ENCODE measurements around the gene COL16A1. TPM values are rescaled to one million over a fixed set of nuclear protein-coding genes. Genes with fewer than 3 reads are reported as not detected.

The COL16A1 gene
- total RNA-seq, 6 donors from 2014 or later = 15.2 to 103 (median 40.7) TPM

- DNase-seq (no peak), ATAC-seq (ENCODE audit: low FRiP score in 2 of 2) (no peak)
- no peak overlapping the region for H3K4me3 ChIP-seq
- no peak for TF ChIP-seq EP300 (IDR thresholded peaks at IDR 0.05)
- TF ChIP-seq CTCF (IDR thresholded peaks at IDR 0.05) = no peak
- no peak for TF ChIP-seq POLR2A (IDR thresholded peaks at IDR 0.05)
- TF ChIP-seq POLR2AphosphoS5 (IDR thresholded peaks at IDR 0.05) = no peak
- H3K36me3 ChIP-seq = no peaks in the 10 kb centered on the region
- no peaks in the 10 kb centered on the region for H3K9me3 ChIP-seq
- 74 to 82% methylated on average over 9 of the region's 9 CpGs for WGBS, 2 donors
- H3K27ac ChIP-seq = no peak overlapping the region
- H3K4me1 ChIP-seq = peaks cover 8 to 11% (median 9%) of the 10 kb centered on the region in 4 donors
- H3K27me3 ChIP-seq = no peaks in the 10 kb centered on the region
These were observed 55.0 kb downstream of the COL16A1 start for GRCh38 chr1:31648641-31649357.

- DNase-seq (no peak), ATAC-seq (ENCODE audit: low FRiP score in 2 of 2) (no peak)
- peaks cover 14 to 17% (median 15%) of the 10 kb centered on the region in 4 donors for H3K4me1 ChIP-seq
- H3K27ac ChIP-seq = no peak overlapping the region
- TF ChIP-seq EP300 (IDR thresholded peaks at IDR 0.05) (no peak), POLR2AphosphoS5 (IDR thresholded peaks at IDR 0.05) (no peak), POLR2A (IDR thresholded peaks at IDR 0.05) (no peak)
- WGBS, 2 donors = 65 to 74% methylated on average over 2 of the region's 2 CpGs
- H3K9me3 ChIP-seq = no peaks in the 10 kb centered on the region
- H3K36me3 ChIP-seq = no peaks in the 10 kb centered on the region
- H3K4me3 ChIP-seq = no peak overlapping the region
- H3K27me3 ChIP-seq = no peaks in the 10 kb centered on the region
These were observed 55.6 kb downstream of the COL16A1 start for GRCh38 chr1:31648190-31648589.

GRCh38 chr1:31647106-31647505, 56.7 kb downstream of the COL16A1 start:
- Histone ChIP-seq H3K27ac (no peak overlapping the region), H3K36me3 (no peaks in the 10 kb centered on the region), H3K9me3 (no peaks in the 10 kb centered on the region), H3K27me3 (no peaks in the 10 kb centered on the region), H3K4me1 (peaks cover 18 to 28% (median 21%) of the 10 kb centered on the region in 4 donors), H3K4me3 (no peak overlapping the region)
- 73 to 95% methylated on average over 2 of the region's 2 CpGs for WGBS, 2 donors
- ATAC-seq (ENCODE audit: low FRiP score in 2 of 2) = no peak
- no peak for DNase-seq
- no peak for TF ChIP-seq EP300 (IDR thresholded peaks at IDR 0.05)
- TF ChIP-seq CTCF (IDR thresholded peaks at IDR 0.05) = no peak
- no peak for TF ChIP-seq POLR2A (IDR thresholded peaks at IDR 0.05)
- no peak for TF ChIP-seq POLR2AphosphoS5 (IDR thresholded peaks at IDR 0.05)

GRCh38 chr1:31646259-31646960, 57.4 kb downstream of the COL16A1 start:
- Histone ChIP-seq H3K36me3 (no peaks in the 10 kb centered on the region), H3K27ac (no peak overlapping the region), H3K4me1 (peaks cover 23 to 35% (median 26%) of the 10 kb centered on the region in 4 donors), H3K9me3 (no peaks in the 10 kb centered on the region), H3K27me3 (no peaks in the 10 kb centered on the region), H3K4me3 (no peak overlapping the region)
- 97 to 99% methylated on average over 4 of the region's 4 CpGs for WGBS, 2 donors
- DNase-seq (no peak), ATAC-seq (ENCODE audit: low FRiP score in 2 of 2) (no peak)
- TF ChIP-seq EP300 (IDR thresholded peaks at IDR 0.05) (no peak), POLR2A (IDR thresholded peaks at IDR 0.05) (no peak), CTCF (IDR thresholded peaks at IDR 0.05) (no peak), POLR2AphosphoS5 (IDR thresholded peaks at IDR 0.05) (no peak)

- H3K9me3 ChIP-seq = no peaks in the 10 kb centered on the region
- no peaks in the 10 kb centered on the region for H3K36me3 ChIP-seq
- peak overlapping the region; percentile 97 to 99 (median 98) for H3K27ac ChIP-seq
- peak overlapping the region; percentile 12 to 85 (median 76) for H3K4me3 ChIP-seq
- ATAC-seq (ENCODE audit: low FRiP score in 2 of 2) = no peak
- WGBS, 2 donors = 1% methylated on average over 11 of the region's 11 CpGs
- H3K4me1 ChIP-seq = peaks cover 35 to 47% (median 38%) of the 10 kb centered on the region in 4 donors
- no peaks in the 10 kb centered on the region for H3K27me3 ChIP-seq
- TF ChIP-seq EP300 (IDR thresholded peaks at IDR 0.05) (no peak), CTCF (IDR thresholded peaks at IDR 0.05) (peak in 1 of 6 experiments; percentile 17), POLR2AphosphoS5 (IDR thresholded peaks at IDR 0.05) (peak in 1 of 2 donors; percentile 16), POLR2A (IDR thresholded peaks at IDR 0.05) (no peak)
- DNase-seq = peak in 1 of 2 donors; percentile 93
These were observed 58.6 kb downstream of the COL16A1 start for GRCh38 chr1:31645274-31645568.
